Stimulated activated CD4-positive, alpha-beta T cell treated with anti-CD3 and anti-CD28 coated beads, Interleukin-4, amount 100 ng/mL, for 4 hours (primary cell): ENCODE results near the gene CYP51A1.
A peak's percentile ranks its signal among the peaks of the same experiment; 100 is the strongest.
"Not testable (repeated sequence)": the region's sequence is repeated elsewhere in the genome, so short reads cannot be mapped to it uniquely, and the experiment has no call there.

Experiments
- DNase-seq, 2 experiments: peaks; one replicate each; pipeline ENCODE4 v3.0.0-alpha.2; 2020

Gene CYP51A1

GRCh38 chr7:92134271-92135051 lies at the start of gene CYP51A1:
TSS of gene CYP51A1 (minus strand) at chr7:92134477. CDS start at chr7:92134364, 113 bp downstream.
- peak; percentile 90 for DNase-seq

DNA sequence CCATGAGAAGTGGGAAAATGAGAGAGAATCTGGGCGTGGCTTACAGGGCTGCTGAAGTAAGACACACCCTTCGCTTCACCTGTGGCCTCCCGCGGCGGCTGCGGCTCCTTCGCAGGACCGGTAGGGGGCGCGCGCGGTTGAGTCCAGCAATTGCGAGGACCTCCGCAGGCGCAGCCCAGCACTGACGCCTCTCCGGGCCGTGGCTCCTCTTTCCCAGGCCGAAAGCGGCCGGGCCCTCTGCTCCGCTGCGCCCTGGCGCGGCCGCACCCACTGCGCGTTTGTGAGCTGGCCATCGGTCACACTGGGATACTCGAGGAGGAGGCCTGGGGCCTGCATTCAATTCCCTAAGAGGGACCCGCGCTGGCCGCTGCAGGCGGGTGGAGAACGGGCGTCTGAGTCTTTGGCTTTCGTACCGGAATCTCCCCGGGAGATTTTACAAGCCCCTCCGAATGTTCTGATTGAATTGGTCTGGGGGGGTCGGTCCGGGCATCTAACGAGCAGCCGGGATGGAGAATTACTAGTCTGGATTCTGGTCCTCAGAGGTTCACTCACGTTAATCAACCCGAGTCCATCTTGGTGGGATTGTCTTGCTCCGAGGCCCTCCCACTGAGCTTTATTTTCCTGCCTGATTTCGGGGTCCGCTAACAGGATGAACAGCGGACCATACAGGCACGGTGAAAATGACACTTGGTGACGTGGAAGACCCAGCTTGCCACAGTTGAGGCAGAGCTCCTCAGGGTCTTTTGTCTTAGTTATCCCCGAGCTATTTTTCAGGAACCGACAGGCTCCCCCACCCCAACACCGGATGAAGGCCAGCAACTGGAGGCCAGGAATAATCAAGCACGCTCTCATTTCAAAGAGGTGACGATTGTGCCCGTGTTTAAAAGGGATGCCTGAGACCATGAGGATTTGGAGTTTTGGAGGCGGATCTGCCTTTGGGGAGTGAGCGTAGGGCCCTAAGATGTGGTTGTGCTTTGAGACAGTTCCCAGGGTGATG lies 44.9 kb upstream of the CYP51A1 start, which contains the start of gene LRRD1:
Gene LRRD1 (minus strand): TSS at position 215 of the 997 bp plus-strand sequence. CDS start 13,940 bp downstream, outside the sequence.
- peak; percentile 84 to 90 for DNase-seq

DNA sequence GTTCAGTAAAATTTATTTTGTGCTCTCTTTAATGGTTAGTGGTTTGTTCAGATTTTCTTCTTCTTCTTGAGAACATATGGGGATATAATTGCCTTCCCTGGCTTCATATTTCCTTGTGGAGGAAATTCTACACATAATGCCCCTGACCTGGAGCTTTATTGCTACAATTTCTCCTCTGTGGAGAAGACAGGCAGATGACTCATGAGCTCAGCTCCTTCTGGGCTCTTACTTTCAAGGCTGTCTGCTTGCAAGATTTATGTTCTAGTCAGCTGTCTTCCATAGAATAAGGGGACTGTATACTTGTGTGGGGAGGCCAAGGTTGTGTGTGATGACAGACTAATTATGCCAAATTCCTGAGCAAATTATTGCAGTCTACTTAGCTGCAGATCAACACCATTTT lies 43.1 kb upstream of the CYP51A1 start:
- DNase-seq: no peak

GRCh38 chr7:92169529-92169928 lies 35.3 kb upstream of the CYP51A1 start:
- not testable (repeated sequence) for DNase-seq

GRCh38 chr7:92161271-92161670 lies 27.0 kb upstream of the CYP51A1 start:
- no peak for DNase-seq

GRCh38 chr7:92158660-92159575 lies 24.6 kb upstream of the CYP51A1 start:
- no peak for DNase-seq

GRCh38 chr7:92156990-92157389 lies 22.7 kb upstream of the CYP51A1 start:
- no peak for DNase-seq

GRCh38 chr7:92155108-92155739 lies 20.9 kb upstream of the CYP51A1 start:
- no peak for DNase-seq

DNA sequence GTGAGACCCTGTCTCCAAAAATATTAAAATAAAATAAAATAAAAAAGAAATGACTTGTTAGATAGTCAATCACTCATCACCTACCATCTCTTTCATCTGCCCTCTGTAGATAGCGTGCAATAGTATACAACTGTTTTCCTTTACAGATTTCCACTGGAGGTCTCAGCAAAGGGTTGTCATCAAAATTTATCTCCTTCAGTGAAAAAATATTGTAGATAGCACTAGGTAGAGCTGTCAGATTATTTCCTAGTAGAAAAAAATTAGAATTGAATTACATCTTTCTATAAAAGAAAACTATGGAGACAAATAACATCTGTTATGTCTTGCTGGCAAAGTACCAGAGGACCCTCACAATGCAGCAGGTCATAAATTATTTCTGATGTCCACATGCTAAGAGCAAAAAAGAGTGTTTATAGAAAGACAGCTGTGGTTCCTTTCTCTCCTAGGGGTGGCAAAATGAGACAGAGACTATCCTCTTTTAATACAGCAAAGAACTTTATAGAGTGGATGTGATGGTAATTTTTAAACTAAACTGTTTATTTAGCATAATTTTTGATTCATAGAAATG lies 16.3 kb upstream of the CYP51A1 start:
- DNase-seq: no peak

DNA sequence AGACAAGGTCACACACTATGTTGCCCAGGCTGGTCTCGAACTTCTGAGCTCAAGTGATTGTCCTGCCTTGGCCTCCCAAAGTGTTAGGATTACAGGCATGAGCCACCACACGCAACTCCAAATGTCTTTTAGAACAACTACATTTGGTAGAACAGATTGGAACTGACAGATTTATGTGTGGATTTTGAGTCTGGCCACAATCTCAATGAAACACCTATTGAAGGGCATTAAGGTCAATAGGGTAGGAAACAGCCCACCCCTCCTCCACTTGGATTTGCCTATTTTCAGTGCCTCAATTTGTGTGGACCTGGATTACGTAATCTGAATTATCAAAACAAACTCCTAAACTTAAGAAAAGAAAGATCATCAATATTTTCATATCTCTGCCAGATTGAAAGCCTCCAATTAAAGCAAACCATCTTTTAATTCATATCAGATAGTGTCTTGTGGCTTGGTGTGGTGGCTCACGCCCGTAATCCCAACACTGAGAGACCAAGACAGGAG lies 15.5 kb upstream of the CYP51A1 start:
- no peak for DNase-seq

DNA sequence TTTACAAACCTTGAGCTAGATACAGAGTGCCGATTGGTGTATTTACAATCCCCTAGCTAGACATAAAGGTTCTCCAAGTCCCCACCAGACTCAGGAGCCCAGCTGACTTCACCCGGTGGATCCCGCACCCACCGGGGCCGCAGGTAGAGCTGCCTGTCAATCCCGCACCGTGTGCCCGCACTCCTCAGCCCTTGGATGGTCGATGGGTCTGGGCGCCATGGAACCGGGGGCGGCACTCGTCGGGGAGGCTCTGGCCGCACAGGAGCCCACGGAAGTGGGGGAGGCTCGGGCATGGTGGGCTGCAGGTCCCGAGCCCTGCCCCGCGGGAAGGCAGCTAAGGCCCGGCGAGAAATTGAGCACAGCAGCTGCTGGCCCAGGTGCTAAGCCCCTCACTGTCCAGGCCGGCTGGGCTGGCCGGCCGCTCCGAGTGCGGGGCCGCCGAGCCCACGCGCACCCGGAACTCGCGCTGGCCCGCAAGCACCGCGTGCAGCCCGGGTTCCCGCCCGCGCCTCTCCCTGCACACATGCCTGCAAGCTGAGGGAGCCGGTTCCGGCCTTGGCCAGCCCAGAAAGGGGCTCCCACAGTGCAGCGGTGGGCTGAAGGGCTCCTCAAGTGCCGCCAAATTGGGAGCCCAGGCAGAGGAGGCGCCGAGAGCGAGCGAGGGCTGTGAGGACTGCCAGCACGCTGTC lies 9.1 kb upstream of the CYP51A1 start:
- not testable (repeated sequence) for DNase-seq

- not testable (repeated sequence) for DNase-seq
Observed at GRCh38 chr7:92142791-92143190, 8.5 kb upstream of the CYP51A1 start.

GRCh38 chr7:92141161-92141560 lies 6.9 kb upstream of the CYP51A1 start:
- DNase-seq: no peak

DNA sequence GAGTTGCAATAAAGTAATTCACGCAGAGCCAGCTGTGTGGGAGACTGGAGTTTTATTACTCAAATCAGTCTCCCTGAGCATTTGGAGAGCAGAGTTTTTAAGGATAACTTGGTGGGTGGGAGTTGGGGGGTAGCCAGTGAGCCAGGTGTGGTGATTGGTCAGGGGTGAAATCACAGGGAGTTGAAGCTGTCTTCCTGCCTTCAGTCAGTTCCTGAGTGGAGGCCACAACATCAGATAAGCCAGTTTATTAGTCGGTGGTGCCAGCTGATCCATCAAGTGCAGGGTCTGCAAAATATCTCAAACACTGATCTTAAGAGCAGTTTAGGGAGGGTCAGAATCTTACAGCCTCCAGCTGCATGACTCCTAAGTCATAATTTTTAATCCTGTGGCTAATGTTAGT lies 3.3 kb upstream of the CYP51A1 start:
- DNase-seq: no peak

- DNase-seq: peak in 1 of 2 experiments; percentile 2
Observed at GRCh38 chr7:92135052-92135889, 994 bp upstream of the CYP51A1 start.

- peak; percentile 39 to 51 for DNase-seq
Observed at GRCh38 chr7:92133737-92134270, 473 bp downstream of the CYP51A1 start.

DNA sequence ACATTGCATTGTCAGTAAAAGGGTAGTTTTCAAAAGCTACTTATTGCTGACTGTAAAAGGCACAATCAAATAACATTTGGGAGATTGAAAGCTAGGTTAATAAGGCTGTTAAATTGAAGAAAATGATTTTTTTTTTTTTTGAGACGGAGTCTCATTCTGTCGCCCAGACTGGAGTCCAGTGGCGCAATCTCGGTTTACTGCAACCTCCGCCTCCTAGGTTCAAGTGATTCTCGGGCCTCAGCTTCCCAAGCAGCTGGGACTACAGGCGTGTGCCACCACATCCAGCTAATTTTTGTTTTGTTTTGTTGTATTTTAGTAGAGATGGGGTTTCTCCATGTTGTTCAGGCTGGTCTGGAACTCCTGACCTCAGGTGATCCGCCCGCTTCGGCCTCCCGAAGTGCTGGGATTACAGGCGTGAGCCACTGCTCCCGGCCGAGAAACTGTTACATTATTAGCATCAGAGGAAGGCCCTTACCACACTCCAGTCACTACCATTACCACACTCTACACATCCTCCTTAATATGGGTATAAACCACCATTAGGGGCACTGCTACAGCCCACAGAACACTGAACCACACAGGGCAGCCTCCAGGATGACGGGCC lies 1.0 kb downstream of the CYP51A1 start:
- no peak for DNase-seq

DNA sequence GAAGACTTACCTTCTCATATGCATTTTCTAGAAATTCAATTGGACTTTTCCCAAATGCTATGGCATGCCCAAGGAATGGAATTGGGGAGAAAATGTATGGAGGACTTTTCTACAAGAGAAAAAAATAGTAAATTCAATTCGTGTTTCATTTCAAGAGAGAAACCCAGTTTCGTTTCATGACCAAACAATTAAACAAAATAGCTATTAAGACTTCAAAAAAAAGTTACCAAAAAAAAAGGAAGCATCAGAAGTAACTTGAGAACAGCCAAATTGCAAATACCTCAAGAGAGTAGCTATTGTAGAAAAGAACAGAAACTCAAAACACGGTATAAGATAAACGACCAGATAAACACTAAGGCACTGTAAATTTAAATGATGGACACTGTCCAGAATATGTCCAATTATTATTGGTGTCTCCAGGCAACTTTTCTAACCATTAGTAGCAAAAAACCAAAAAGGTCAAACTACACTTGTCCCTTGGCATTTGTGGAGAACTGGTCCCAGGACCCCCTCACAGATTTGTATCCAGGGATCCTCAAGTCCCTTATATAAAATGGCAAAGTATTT lies 2.4 kb downstream of the CYP51A1 start:
- DNase-seq: no peak

DNA sequence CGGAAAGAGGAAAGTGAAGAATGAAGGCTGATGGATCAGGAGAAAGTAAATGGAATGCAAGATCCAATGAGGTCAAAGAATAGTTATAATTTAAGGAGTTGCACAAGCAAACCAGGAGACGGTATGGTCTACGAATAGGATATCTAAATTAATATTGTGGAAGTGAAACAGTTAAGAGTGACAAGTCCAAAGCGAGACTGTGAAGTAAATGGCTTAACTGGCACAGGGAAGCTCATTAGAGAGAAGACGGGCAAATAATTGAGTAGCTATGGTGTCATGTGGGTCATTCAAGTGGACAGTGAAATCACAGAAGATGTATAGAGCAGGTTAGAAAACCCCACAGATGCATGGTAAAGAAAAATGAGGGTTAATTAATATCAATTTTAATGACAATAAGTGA lies 3.2 kb downstream of the CYP51A1 start:
- no peak for DNase-seq
